Mammary epithelial cell (primary cell): ENCODE results near the gene SNX11.
"Not testable (repeated sequence)": the region's sequence is repeated elsewhere in the genome, so short reads cannot be mapped to it uniquely, and the experiment has no call there.

Source experiments
- EZH2 ChIP-seq: IDR thresholded peaks from 2 replicates; pipeline ENCODE4 v1.6.1; 2012; ENCODE audit warnings: low read length, inconsistent platforms, borderline replicate concordance
- TF ChIP-seq, protein P1 (sequence below), 2 donors: IDR thresholded peaks in 1 of 2; conservative IDR thresholded peaks in 1 of 2; 2 replicates each; pipeline ENCODE4 v1.5.1; 2011 to 2012; ENCODE audit warnings: inconsistent platforms in 2 of 2, low read length in 2 of 2, mild to moderate bottlenecking in 2 of 2, control low read depth in 1 of 2, low read depth in 1 of 2; ENCODE audit not compliant: insufficient read depth in 1 of 2; ENCODE audit errors: extremely low read depth in 1 of 2

DNA sequence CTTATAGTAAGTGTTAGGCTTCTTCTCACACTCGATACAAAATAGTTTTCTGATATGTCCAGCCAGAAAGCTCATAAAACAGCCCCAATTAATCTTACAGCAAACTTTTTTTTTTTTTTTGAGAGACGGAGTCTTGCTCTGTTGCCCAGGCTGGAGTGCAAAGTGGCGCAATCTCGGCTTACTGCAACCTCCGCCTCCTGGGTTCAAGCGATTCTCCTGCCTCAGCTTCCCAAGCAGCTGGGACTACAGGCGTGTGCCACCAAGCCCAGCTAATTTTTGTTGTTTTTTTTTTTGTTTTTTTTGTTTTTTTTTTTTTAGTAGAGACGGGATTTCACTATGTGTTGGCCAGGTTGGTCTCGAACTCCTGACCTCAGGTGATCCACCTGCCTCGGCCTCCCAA, 30.4 kb upstream of the SNX11 start:
- not testable (repeated sequence) for TF ChIP-seq EZH2
- TF ChIP-seq, protein P1, sequence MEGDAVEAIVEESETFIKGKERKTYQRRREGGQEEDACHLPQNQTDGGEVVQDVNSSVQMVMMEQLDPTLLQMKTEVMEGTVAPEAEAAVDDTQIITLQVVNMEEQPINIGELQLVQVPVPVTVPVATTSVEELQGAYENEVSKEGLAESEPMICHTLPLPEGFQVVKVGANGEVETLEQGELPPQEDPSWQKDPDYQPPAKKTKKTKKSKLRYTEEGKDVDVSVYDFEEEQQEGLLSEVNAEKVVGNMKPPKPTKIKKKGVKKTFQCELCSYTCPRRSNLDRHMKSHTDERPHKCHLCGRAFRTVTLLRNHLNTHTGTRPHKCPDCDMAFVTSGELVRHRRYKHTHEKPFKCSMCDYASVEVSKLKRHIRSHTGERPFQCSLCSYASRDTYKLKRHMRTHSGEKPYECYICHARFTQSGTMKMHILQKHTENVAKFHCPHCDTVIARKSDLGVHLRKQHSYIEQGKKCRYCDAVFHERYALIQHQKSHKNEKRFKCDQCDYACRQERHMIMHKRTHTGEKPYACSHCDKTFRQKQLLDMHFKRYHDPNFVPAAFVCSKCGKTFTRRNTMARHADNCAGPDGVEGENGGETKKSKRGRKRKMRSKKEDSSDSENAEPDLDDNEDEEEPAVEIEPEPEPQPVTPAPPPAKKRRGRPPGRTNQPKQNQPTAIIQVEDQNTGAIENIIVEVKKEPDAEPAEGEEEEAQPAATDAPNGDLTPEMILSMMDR (conservative IDR thresholded peaks at IDR 0.05 in 1 of 2, IDR thresholded peaks at IDR 0.05 in 1 of 2; ENCODE audit: extremely low read depth in 1 of 2, insufficient read depth in 1 of 2, low read depth in 1 of 2, low read length in 2 of 2) = not testable (repeated sequence)
